AG09319 (cell line): ENCODE results near the gene MFSD6L.

Experiments
- DNase-seq: peaks from one replicate; pipeline ENCODE4 v3.0.0-alpha.2; 2010; ENCODE audit warnings: low read depth; ENCODE audit errors: extremely low read depth
- CTCF ChIP-seq: IDR thresholded peaks from 2 replicates; pipeline ENCODE4 v1.5.1; 2011; ENCODE audit warnings: low read depth, mild to moderate bottlenecking, inconsistent platforms, low read length, moderate library complexity

Gene MFSD6L

GRCh38 chr17:8799570-8800212, 526 bp upstream of the MFSD6L start:
- DNase-seq = no peak
- no peak for TF ChIP-seq CTCF

GRCh38 chr17:8798176-8798845, 854 bp downstream of the MFSD6L start:
- TF ChIP-seq CTCF = no peak
- no peak for DNase-seq

- TF ChIP-seq CTCF = no peak
- no peak for DNase-seq
Measured at GRCh38 chr17:8797621-8798175, 1.5 kb downstream of the MFSD6L start.

GRCh38 chr17:8794636-8795035, 4.5 kb downstream of the MFSD6L start:
- no peak for TF ChIP-seq CTCF
- DNase-seq = no peak

GRCh38 chr17:8793649-8794048, 5.5 kb downstream of the MFSD6L start:
- no peak for DNase-seq
- no peak for TF ChIP-seq CTCF

- no peak for TF ChIP-seq CTCF
- DNase-seq = no peak
Measured at GRCh38 chr17:8792646-8793045, 6.5 kb downstream of the MFSD6L start.

- no peak for DNase-seq
Measured at GRCh38 chr17:8791910-8792270, 7.3 kb downstream of the MFSD6L start.

More at GRCh38 chr17:8791910-8792270, 7.3 kb downstream of the MFSD6L start:
- no peak for TF ChIP-seq CTCF
